HepG2 (cell line): Measurements from ENCODE around the gene FAM240A.

Experiments used
- EP300 ChIP-seq, 3 experiments: sonication (generic) in 1 of 3; formaldehyde crosslinking in 1 of 3; IDR thresholded peaks; 2 replicates each; pipeline versions ENCODE4 v1.5.1 to v1.6.1; 2011 to 2020; ENCODE audit warnings: low read depth in 2 of 3, low read length in 2 of 3, borderline replicate concordance in 1 of 3, improper control_type of control experiment in 1 of 3, mild to moderate bottlenecking in 1 of 3, missing genetic modification reagents in 1 of 3, moderate library complexity in 1 of 3
- HINFP ChIP-seq: sonication (generic); formaldehyde crosslinking; IDR thresholded peaks from 2 replicates; pipeline ENCODE4 v1.4.0; 2020; ENCODE audit warnings: low read depth, mild to moderate bottlenecking, missing genetic modification reagents
- MED1 ChIP-seq: sonication (generic); formaldehyde crosslinking; IDR thresholded peaks from 2 replicates; pipeline ENCODE4 v1.4.0; 2020; ENCODE audit warnings: missing genetic modification reagents
- SMARCC2 ChIP-seq: fragments of 450-650 bp; IDR thresholded peaks from 2 replicates; pipeline ENCODE4 v1.6.1; 2017; ENCODE audit warnings: antibody characterized with exemption, mild to moderate bottlenecking
- ZNF510 ChIP-seq: sonication (generic); formaldehyde crosslinking; IDR thresholded peaks from 2 replicates; pipeline ENCODE4 v1.4.0; 2020; ENCODE audit warnings: low read depth, mild to moderate bottlenecking, missing genetic modification reagents
- TF ChIP-seq, protein P1 (sequence below): sonication (generic); formaldehyde crosslinking; IDR thresholded peaks from 2 replicates; pipeline ENCODE4 v1.8.1; 2023; ENCODE audit warnings: missing genetic modification reagents, inconsistent platforms, borderline replicate concordance
- TF ChIP-seq, protein P2 (sequence below): sonication (generic); formaldehyde crosslinking; IDR thresholded peaks from 2 replicates; pipeline ENCODE4 v1.5.1; 2020; ENCODE audit warnings: mild to moderate bottlenecking, missing genetic modification reagents, borderline replicate concordance

GRCh38 chr3:46627078-46627477, 14.8 kb downstream of the FAM240A start:
- TF ChIP-seq, protein P1, sequence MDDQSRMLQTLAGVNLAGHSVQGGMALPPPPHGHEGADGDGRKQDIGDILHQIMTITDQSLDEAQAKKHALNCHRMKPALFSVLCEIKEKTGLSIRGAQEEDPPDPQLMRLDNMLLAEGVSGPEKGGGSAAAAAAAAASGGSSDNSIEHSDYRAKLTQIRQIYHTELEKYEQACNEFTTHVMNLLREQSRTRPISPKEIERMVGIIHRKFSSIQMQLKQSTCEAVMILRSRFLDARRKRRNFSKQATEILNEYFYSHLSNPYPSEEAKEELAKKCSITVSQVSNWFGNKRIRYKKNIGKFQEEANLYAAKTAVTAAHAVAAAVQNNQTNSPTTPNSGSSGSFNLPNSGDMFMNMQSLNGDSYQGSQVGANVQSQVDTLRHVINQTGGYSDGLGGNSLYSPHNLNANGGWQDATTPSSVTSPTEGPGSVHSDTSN (CRISPR knock-in tag) = no peak
- TF ChIP-seq EP300 (IDR thresholded peaks at IDR 0.05; ENCODE audit: low read depth in 2 of 2, low read length in 2 of 2) = no peak
- TF ChIP-seq EP300 (CRISPR knock-in tag; IDR thresholded peaks at IDR 0.05; ENCODE audit: borderline replicate concordance) = no peak
- TF ChIP-seq HINFP (CRISPR knock-in tag) = no peak
- TF ChIP-seq SMARCC2 = no peak
- no peak for TF ChIP-seq ZNF510
- TF ChIP-seq, protein P2, sequence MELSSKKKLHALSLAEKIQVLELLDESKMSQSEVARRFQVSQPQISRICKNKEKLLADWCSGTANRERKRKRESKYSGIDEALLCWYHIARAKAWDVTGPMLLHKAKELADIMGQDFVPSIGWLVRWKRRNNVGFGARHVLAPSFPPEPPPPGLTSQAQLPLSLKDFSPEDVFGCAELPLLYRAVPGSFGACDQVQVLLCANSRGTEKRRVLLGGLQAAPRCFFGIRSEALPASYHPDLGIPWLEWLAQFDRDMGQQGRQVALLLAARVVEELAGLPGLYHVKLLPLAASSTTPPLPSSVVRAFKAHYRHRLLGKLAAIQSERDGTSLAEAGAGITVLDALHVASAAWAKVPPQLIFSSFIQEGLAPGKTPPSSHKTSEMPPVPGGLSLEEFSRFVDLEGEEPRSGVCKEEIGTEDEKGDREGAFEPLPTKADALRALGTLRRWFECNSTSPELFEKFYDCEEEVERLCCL (CRISPR knock-in tag) = no peak
- no peak for TF ChIP-seq MED1 (CRISPR knock-in tag)
